ENCODE measurements around the gene MRPS26.

DNA sequence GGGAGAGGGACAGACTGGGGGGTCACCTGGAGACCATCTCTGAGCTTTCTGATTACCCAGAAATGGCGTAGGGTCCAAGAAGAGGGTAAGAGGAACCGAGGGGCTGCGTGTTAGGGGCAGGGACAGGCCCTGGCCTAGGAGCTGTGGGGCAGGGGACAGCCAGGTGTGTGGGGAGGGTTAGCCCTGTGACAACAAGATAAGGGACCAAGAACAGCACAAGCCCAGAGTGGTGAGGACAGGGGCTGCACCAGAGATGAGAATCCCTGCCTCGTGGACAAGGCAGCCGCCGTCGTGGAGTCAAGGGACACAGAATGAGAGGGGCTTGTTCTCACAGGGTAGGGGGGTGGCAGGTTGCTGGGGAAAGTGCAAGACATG lies 39.1 kb downstream of the MRPS26 start:
- TF ChIP-seq, protein P1, sequence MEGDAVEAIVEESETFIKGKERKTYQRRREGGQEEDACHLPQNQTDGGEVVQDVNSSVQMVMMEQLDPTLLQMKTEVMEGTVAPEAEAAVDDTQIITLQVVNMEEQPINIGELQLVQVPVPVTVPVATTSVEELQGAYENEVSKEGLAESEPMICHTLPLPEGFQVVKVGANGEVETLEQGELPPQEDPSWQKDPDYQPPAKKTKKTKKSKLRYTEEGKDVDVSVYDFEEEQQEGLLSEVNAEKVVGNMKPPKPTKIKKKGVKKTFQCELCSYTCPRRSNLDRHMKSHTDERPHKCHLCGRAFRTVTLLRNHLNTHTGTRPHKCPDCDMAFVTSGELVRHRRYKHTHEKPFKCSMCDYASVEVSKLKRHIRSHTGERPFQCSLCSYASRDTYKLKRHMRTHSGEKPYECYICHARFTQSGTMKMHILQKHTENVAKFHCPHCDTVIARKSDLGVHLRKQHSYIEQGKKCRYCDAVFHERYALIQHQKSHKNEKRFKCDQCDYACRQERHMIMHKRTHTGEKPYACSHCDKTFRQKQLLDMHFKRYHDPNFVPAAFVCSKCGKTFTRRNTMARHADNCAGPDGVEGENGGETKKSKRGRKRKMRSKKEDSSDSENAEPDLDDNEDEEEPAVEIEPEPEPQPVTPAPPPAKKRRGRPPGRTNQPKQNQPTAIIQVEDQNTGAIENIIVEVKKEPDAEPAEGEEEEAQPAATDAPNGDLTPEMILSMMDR (IDR thresholded peaks at IDR 0.05): no peak
- TF ChIP-seq POLR2A (IDR thresholded peaks at IDR 0.05): no peak
- TF ChIP-seq POLR2AphosphoS5 (IDR thresholded peaks at IDR 0.05): no peak

All from prostate gland (tissue), 2 donors.